Hepatocyte (in vitro differentiated cells): Measurements from ENCODE around the gene LEPROT.

Experiments used
- EZH2 ChIP-seq: fragments of 200-600 bp; sonication (generic); IDR thresholded peaks from 2 replicates; pipeline ENCODE4 v1.6.1; 2016; ENCODE audit warnings: antibody characterized with exemption, mild to moderate bottlenecking, borderline replicate concordance
- EZH2phosphoT487 ChIP-seq: fragments of 200-600 bp; sonication (generic); IDR thresholded peaks from one replicate; pipeline ENCODE4 v1.6.1; 2018; ENCODE audit warnings: antibody characterized with exemption, mild to moderate bottlenecking, low read depth, moderate library complexity; ENCODE audit not compliant: unreplicated experiment, severe bottlenecking
- TF ChIP-seq, protein P1 (sequence below): fragments of 200-600 bp; sonication (generic); IDR thresholded peaks from 2 replicates; pipeline ENCODE4 v1.5.1; 2016; ENCODE audit warnings: antibody characterized with exemption, mild to moderate bottlenecking; ENCODE audit not compliant: poor library complexity

DNA sequence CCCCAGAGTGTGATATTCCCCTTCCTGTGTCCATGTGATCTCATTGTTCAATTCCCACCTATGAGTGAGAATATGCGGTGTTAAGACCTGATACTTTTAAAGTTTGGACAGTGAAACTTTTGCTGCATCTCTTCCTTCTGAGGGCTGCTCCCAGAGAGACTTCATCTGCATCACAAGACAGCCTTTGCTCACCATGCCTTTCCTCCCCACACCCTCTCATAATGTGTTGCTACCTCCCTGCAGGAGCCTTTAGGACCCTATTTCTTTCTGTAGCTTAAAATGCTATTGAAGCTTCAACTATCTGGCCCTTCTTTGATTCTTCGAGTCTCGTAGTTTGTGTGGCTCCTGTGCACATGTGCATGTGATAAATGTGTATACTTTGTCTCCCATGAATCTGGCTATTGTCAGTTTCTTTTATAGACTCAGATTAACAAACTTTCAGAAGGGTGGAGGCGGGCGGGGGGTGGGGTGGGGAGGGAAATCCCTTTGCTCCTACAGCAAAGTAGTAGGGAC, 23.7 kb downstream of the LEPROT start:
- TF ChIP-seq, protein P1, sequence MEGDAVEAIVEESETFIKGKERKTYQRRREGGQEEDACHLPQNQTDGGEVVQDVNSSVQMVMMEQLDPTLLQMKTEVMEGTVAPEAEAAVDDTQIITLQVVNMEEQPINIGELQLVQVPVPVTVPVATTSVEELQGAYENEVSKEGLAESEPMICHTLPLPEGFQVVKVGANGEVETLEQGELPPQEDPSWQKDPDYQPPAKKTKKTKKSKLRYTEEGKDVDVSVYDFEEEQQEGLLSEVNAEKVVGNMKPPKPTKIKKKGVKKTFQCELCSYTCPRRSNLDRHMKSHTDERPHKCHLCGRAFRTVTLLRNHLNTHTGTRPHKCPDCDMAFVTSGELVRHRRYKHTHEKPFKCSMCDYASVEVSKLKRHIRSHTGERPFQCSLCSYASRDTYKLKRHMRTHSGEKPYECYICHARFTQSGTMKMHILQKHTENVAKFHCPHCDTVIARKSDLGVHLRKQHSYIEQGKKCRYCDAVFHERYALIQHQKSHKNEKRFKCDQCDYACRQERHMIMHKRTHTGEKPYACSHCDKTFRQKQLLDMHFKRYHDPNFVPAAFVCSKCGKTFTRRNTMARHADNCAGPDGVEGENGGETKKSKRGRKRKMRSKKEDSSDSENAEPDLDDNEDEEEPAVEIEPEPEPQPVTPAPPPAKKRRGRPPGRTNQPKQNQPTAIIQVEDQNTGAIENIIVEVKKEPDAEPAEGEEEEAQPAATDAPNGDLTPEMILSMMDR, result no peak
- no peak for TF ChIP-seq EZH2
- no peak for TF ChIP-seq EZH2phosphoT487
